HCT116 (cell line): ENCODE measurements around the gene RNASEH2A. TPM values are rescaled to one million over a fixed set of nuclear protein-coding genes. Genes with fewer than 3 reads are reported as not detected.

Experiments
- ATAC-seq: fragments of 200-7000 bp; cut with Tn5 transposase; 2 replicates; pipeline ENCODE4 v1.9.1; 2020; ENCODE audit warnings: mild to moderate bottlenecking, moderate library complexity
- BruUV-seq: library from RNA; stranded (reverse); fragments of 400-500 nt; replicated peaks from 2 replicates; lab custom pipeline; 2021; lab: Mats Ljungman, UMichigan
- CTCF ChIA-PET: fragments of 300-600 bp; sonication (Branson Sonifier 250); formaldehyde crosslinking; loops from one replicate; lab custom pipeline; 2021; ENCODE audit warnings: antibody characterized with exemption; lab: Charles Lee
- POLR2A ChIA-PET: fragments of 300-600, 350-600 bp; sonication (Branson Sonifier 250); formaldehyde crosslinking; loops from one replicate; lab custom pipeline; 2021; ENCODE audit warnings: antibody characterized with exemption; lab: Charles Lee
- RAD21 ChIA-PET, 2 experiments: fragments of 300-600 bp; sonication (Branson Sonifier 250); formaldehyde crosslinking; loops; one replicate each; lab custom pipeline; 2023; ENCODE audit warnings: low total read pairs in 2 of 2; ENCODE audit not compliant: uncharacterized antibody in 2 of 2, unreplicated experiment in 2 of 2, low non-redundant PET in 1 of 2; lab: Charles Lee
- DNase-seq: peaks from one replicate; pipeline ENCODE4 v3.0.0-alpha.2; 2010; ENCODE audit warnings: low read depth, low spot score
- H2AFZ ChIP-seq: fragments of 200-600 bp; shearing (Covaris generic), sonication (generic); 2 replicates; pipeline ENCODE4 v1.6.1; 2017; ENCODE audit warnings: low read depth, mixed run types, mixed read lengths, antibody characterized with exemption, low read length; ENCODE audit not compliant: poor library complexity, severe bottlenecking
- H3K27ac ChIP-seq: 2 replicates; pipeline ENCODE4 v1.5.1; 2012; ENCODE audit warnings: low read depth, low read length
- H3K27me3 ChIP-seq: fragments of 200-600 bp; sonication (generic); 2 replicates; pipeline ENCODE4 v1.6.1; 2016; ENCODE audit warnings: mixed run types, low read length, mixed read lengths; ENCODE audit not compliant: insufficient read depth
- H3K36me3 ChIP-seq, 2 experiments: fragments of 200-500 bp in 1 of 2; fragments of 200-600 bp in 1 of 2; sonication (Bioruptor generic) in 1 of 2; sonication (generic) in 1 of 2; 2 replicates each; pipeline versions ENCODE4 v1.5.1 to v1.6.1; 2014 to 2016; ENCODE audit warnings: low read length in 2 of 2, inconsistent platforms in 1 of 2, mixed read lengths in 1 of 2, mixed run types in 1 of 2; ENCODE audit not compliant: insufficient read depth in 2 of 2, control insufficient read depth in 1 of 2
- H3K4me1 ChIP-seq, 2 experiments: fragments of 200-600 bp in 1 of 2; sonication (generic) in 1 of 2; 2 replicates each; pipeline versions ENCODE4 v1.5.1 to v1.6.1; 2012 to 2017; ENCODE audit warnings: low read length in 2 of 2, inconsistent platforms in 1 of 2, mild to moderate bottlenecking in 1 of 2, mixed read lengths in 1 of 2, mixed run types in 1 of 2, moderate library complexity in 1 of 2; ENCODE audit not compliant: insufficient read depth in 2 of 2, control insufficient read depth in 1 of 2
- H3K4me2 ChIP-seq: fragments of 200-600 bp; sonication (generic); 2 replicates; pipeline ENCODE4 v1.6.1; 2017; ENCODE audit warnings: mixed run types, low read length, mixed read lengths
- H3K4me3 ChIP-seq, 2 experiments: fragments of 200-600 bp in 1 of 2; sonication (generic) in 1 of 2; replicated peaks in 1 of 2; 2 replicates each; pipeline ENCODE4 v1.5.1; 2011 to 2016; ENCODE audit warnings: low read length in 2 of 2, control low read depth in 1 of 2, low read depth in 1 of 2, mild to moderate bottlenecking in 1 of 2, mixed read lengths in 1 of 2, mixed run types in 1 of 2
- H3K79me2 ChIP-seq: fragments of 200-600 bp; sonication (generic); 2 replicates; pipeline ENCODE4 v1.6.1; 2017; ENCODE audit warnings: mild to moderate bottlenecking, mixed run types, low read length, moderate library complexity, mixed read lengths; ENCODE audit not compliant: insufficient read depth
- H3K9ac ChIP-seq: fragments of 200-600 bp; sonication (generic); 2 replicates; pipeline ENCODE4 v1.6.1; 2016; ENCODE audit warnings: low read length, mixed read lengths
- H3K9me2 ChIP-seq: fragments of 200-600 bp; sonication (generic), shearing (Covaris generic); 2 replicates; pipeline ENCODE4 v1.6.1; 2017; ENCODE audit warnings: mixed run types, mild to moderate bottlenecking, moderate library complexity; ENCODE audit not compliant: insufficient read depth
- H3K9me3 ChIP-seq, 2 experiments: fragments of 200-500 bp in 1 of 2; fragments of 200-600 bp in 1 of 2; sonication (Bioruptor generic) in 1 of 2; sonication (generic) in 1 of 2; 2 replicates each; pipeline ENCODE4 v1.6.1; 2014 to 2017; ENCODE audit warnings: low read length in 2 of 2, mixed read lengths in 2 of 2, inconsistent platforms in 1 of 2, low read depth in 1 of 2, mild to moderate bottlenecking in 1 of 2, mixed run types in 1 of 2, moderate library complexity in 1 of 2; ENCODE audit not compliant: control insufficient read depth in 1 of 2, insufficient read depth in 1 of 2
- H4K20me1 ChIP-seq: fragments of 200-600 bp; sonication (generic), shearing (Covaris generic); 2 replicates; pipeline ENCODE4 v1.6.1; 2017; ENCODE audit warnings: mixed run types, mild to moderate bottlenecking, moderate library complexity; ENCODE audit not compliant: insufficient read depth
- EGR1 ChIP-seq: IDR thresholded peaks from 2 replicates; pipeline ENCODE4 v1.6.1; 2012; ENCODE audit warnings: low read depth
- ELF1 ChIP-seq: IDR thresholded peaks from 2 replicates; pipeline ENCODE4 v1.6.1; 2012; ENCODE audit warnings: low read depth, borderline replicate concordance
- EZH2 ChIP-seq: fragments of 200-600 bp; sonication (generic); IDR thresholded peaks from 2 replicates; pipeline ENCODE4 v1.6.1; 2017; ENCODE audit warnings: antibody characterized with exemption, mixed run types
- FOSL1 ChIP-seq: IDR thresholded peaks from 2 replicates; pipeline ENCODE4 v1.6.1; 2012; ENCODE audit warnings: low read depth
- JUND ChIP-seq: IDR thresholded peaks from 2 replicates; pipeline ENCODE4 v1.6.1; 2012
- POLR2AphosphoS5 ChIP-seq: IDR thresholded peaks from 2 replicates; pipeline ENCODE4 v1.6.1; 2011; ENCODE audit warnings: mild to moderate bottlenecking, low read depth, low read length, moderate library complexity
- RAD21 ChIP-seq: IDR thresholded peaks from 2 replicates; pipeline ENCODE4 v1.6.1; 2012; ENCODE audit warnings: low read depth, mild to moderate bottlenecking
- SIN3A ChIP-seq: IDR thresholded peaks from 2 replicates; pipeline ENCODE4 v1.6.1; 2012; ENCODE audit warnings: low read depth
- TCF7L2 ChIP-seq: IDR thresholded peaks from 2 replicates; pipeline ENCODE4 v1.7.0; 2011; ENCODE audit warnings: borderline replicate concordance, inconsistent platforms; ENCODE audit not compliant: insufficient read depth, insufficient read length; ENCODE audit errors: extremely low read depth
- YY1 ChIP-seq: IDR thresholded peaks from 2 replicates; pipeline ENCODE4 v1.6.1; 2011; ENCODE audit warnings: low read length, low read depth, moderate library complexity, mild to moderate bottlenecking; ENCODE audit not compliant: insufficient replicate concordance; ENCODE audit errors: extremely low read depth
- ZNF274 ChIP-seq: fragments of 200-500 bp; sonication (Bioruptor generic); IDR thresholded peaks from 2 replicates; pipeline ENCODE4 v1.6.1; 2014; ENCODE audit warnings: mild to moderate bottlenecking, low read depth, low read length, inconsistent platforms
- intact Hi-C: fragments of 100-400 bp; cut with micrococcal nuclease; formaldehyde crosslinking; loops from 2 replicates; pipeline ENCODE4 v1.10.0; 2022
- total RNA-seq: library from RNA; stranded (reverse); gene quantifications from one replicate; pipeline ENCODE4 v1.2.1, GENCODE V29; 2021; ENCODE audit not compliant: unreplicated experiment
- TF ChIP-seq, protein P1 (sequence below): IDR thresholded peaks from 2 replicates; pipeline ENCODE4 v1.6.1; 2012
- TF ChIP-seq, protein P2 (sequence below): IDR thresholded peaks from 2 replicates; pipeline ENCODE4 v1.6.1; 2012; ENCODE audit warnings: low read depth
- TF ChIP-seq, protein P3 (sequence below): IDR thresholded peaks from 2 replicates; pipeline ENCODE4 v1.6.1; 2011; ENCODE audit warnings: mild to moderate bottlenecking, low read length, moderate library complexity; ENCODE audit not compliant: insufficient replicate concordance; ENCODE audit errors: extremely low read depth

The RNASEH2A gene
- total RNA-seq, 1 experiment from 2014 or later, result 54.5 TPM

DNA sequence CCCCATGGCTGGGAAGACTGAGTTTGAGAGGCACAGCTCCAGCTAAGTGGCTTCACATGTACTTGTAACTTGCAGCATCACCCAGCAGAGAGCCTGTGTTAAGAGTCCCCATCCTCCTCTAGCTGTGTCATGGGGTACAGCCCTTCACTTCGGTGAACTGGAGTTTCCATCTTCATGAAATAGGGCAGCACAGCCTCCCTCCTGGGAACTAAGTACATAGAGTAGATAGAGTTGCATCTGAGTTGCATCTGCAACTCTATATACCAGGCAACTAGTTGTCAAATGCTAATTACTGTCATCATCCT is 6.0 kb upstream of the RNASEH2A start:
- Histone ChIP-seq H3K27ac (peak overlapping the region; percentile 86), H2AFZ (no peak overlapping the region), H3K79me2 (peaks cover 25% of the 10 kb centered on the region), H3K4me2 (peak overlapping the region; percentile 100), H3K9me2 (no peaks in the 10 kb centered on the region), H3K27me3 (no peaks in the 10 kb centered on the region), H3K4me3 (peak overlapping the region; percentile 93 to 97), H3K9ac (peak overlapping the region; percentile 94), H4K20me1 (no peaks in the 10 kb centered on the region), H3K36me3 (peaks cover 4 to 19% of the 10 kb centered on the region in 2 experiments; a peak in 3 of 4 replicates), H3K9me3 (no peaks in the 10 kb centered on the region), H3K4me1 (peaks cover 19 to 42% of the 10 kb centered on the region in 2 experiments)
- ChIA-PET POLR2A (interaction anchor here (1.2 to 1.4 kb wide), 2 partner anchors 9 to 30 kb away, joined by 3 to 5 read pairs; partner anchors contain the start of gene JUNB), CTCF (interaction anchor here (0.9 to 6.4 kb wide), 4 partner anchors 25 to 294 kb away, joined by 3 to 87 read pairs (median 4); partner anchors contain the start of gene HOOK2), RAD21 (no interaction called here)
- TF ChIP-seq JUND (no peak), EZH2 (no peak), POLR2AphosphoS5 (no peak), EGR1 (no peak), FOSL1 (no peak), ELF1 (no peak), ZNF274 (no peak), SIN3A (no peak), TCF7L2 (no peak), RAD21 (no peak), YY1 (no peak)
- TF ChIP-seq, protein P1, sequence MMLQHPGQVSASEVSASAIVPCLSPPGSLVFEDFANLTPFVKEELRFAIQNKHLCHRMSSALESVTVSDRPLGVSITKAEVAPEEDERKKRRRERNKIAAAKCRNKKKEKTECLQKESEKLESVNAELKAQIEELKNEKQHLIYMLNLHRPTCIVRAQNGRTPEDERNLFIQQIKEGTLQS, result no peak
- TF ChIP-seq, protein P2, sequence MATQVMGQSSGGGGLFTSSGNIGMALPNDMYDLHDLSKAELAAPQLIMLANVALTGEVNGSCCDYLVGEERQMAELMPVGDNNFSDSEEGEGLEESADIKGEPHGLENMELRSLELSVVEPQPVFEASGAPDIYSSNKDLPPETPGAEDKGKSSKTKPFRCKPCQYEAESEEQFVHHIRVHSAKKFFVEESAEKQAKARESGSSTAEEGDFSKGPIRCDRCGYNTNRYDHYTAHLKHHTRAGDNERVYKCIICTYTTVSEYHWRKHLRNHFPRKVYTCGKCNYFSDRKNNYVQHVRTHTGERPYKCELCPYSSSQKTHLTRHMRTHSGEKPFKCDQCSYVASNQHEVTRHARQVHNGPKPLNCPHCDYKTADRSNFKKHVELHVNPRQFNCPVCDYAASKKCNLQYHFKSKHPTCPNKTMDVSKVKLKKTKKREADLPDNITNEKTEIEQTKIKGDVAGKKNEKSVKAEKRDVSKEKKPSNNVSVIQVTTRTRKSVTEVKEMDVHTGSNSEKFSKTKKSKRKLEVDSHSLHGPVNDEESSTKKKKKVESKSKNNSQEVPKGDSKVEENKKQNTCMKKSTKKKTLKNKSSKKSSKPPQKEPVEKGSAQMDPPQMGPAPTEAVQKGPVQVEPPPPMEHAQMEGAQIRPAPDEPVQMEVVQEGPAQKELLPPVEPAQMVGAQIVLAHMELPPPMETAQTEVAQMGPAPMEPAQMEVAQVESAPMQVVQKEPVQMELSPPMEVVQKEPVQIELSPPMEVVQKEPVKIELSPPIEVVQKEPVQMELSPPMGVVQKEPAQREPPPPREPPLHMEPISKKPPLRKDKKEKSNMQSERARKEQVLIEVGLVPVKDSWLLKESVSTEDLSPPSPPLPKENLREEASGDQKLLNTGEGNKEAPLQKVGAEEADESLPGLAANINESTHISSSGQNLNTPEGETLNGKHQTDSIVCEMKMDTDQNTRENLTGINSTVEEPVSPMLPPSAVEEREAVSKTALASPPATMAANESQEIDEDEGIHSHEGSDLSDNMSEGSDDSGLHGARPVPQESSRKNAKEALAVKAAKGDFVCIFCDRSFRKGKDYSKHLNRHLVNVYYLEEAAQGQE, result no peak
- TF ChIP-seq, protein P3, sequence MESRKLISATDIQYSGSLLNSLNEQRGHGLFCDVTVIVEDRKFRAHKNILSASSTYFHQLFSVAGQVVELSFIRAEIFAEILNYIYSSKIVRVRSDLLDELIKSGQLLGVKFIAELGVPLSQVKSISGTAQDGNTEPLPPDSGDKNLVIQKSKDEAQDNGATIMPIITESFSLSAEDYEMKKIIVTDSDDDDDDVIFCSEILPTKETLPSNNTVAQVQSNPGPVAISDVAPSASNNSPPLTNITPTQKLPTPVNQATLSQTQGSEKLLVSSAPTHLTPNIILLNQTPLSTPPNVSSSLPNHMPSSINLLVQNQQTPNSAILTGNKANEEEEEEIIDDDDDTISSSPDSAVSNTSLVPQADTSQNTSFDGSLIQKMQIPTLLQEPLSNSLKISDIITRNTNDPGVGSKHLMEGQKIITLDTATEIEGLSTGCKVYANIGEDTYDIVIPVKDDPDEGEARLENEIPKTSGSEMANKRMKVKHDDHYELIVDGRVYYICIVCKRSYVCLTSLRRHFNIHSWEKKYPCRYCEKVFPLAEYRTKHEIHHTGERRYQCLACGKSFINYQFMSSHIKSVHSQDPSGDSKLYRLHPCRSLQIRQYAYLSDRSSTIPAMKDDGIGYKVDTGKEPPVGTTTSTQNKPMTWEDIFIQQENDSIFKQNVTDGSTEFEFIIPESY, result no peak
- intact Hi-C loops, result loop anchor here (5.0 kb wide), 1 partner anchor 37 kb away; the partner anchor contains the start of gene MAST1
- BruUV-seq, result no TSS peak
- DNase-seq, result no peak
- ATAC-seq, result no peak
